AG04450 (cell line): ENCODE data around the gene WNK2. TPM values are rescaled to one million over a fixed set of nuclear protein-coding genes. Genes with fewer than 3 reads are reported as not detected.

Experiments used
- CTCF ChIA-PET: fragments of 300-600, 350-600 bp; formaldehyde crosslinking; extraction: SDS; loops from one replicate; lab custom pipeline; 2022; ENCODE audit warnings: antibody characterized with exemption, inconsistent platforms; lab: Charles Lee
- POLR2A ChIA-PET: fragments of 350-600 bp; formaldehyde crosslinking; extraction: SDS; loops from one replicate; lab custom pipeline; 2021; ENCODE audit warnings: antibody characterized with exemption, inconsistent platforms; lab: Yijun Ruan, JAX
- DNase-seq: peaks from one replicate; pipeline ENCODE4 v3.0.0-alpha.2; 2011; ENCODE audit warnings: low read depth, low spot score
- H3K27ac ChIP-seq: one replicate; pipeline ENCODE4 v1.5.1; 2012; ENCODE audit warnings: low read depth, low read length, control low read depth
- H3K27me3 ChIP-seq: one replicate; pipeline ENCODE4 v1.6.0; 2012; ENCODE audit warnings: low read length; ENCODE audit not compliant: control insufficient read depth, insufficient read depth
- H3K4me3 ChIP-seq: 2 replicates; pipeline ENCODE4 v1.5.1; 2011; ENCODE audit warnings: mild to moderate bottlenecking, low read depth, low read length, control low read depth
- H3K9me3 ChIP-seq: 2 replicates; pipeline ENCODE4 v1.5.1; 2012; ENCODE audit warnings: low read length; ENCODE audit not compliant: control insufficient read depth, insufficient read depth
- CTCF ChIP-seq: IDR thresholded peaks from 2 replicates; pipeline ENCODE4 v1.5.1; 2011; ENCODE audit warnings: low read depth, low read length, control low read depth, inconsistent platforms
- polyA plus RNA-seq: library from polyadenylated mRNA; depleted of rRNA; stranded (reverse); fragments of >200 nt; gene quantifications from 2 replicates; pipeline ENCODE4 v1.2.3, GENCODE V29; 2011

The WNK2 gene
- polyA plus RNA-seq, 1 experiment: not detected

DNA sequence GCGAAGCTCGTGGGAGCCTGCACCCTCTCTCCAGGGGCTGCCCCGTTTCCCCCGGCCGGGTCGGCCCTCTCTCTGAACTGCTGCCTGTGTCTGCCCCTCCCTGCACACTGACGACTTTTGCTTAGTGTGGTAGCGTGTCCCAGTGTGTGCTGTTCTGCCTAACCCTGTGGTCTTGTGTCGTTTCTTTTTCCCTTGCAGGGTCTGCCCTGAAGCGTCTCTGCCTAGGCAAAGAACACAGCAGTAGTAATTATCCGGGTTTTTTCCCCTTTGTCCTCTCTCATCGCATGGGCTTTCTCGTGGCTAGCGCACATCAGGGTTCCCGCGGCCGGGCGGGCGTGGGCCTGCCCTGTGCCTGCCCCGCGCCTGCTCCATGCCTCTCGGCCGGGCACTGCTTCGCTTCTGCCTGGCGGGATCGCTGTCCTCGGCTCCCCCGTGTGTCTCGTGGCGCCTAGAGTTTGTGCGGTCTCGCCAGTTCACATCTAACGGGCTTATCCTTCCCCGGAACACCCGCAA lies 122.7 kb downstream of the WNK2 start:
- H3K27ac ChIP-seq: no peak overlapping the region
- H3K27me3 ChIP-seq: peaks cover 11% of the 10 kb centered on the region
- no peak overlapping the region for H3K4me3 ChIP-seq
- no peak for TF ChIP-seq CTCF
- no peak for DNase-seq
- CTCF ChIA-PET: interaction anchor here (0.6 to 5.6 kb wide), 5 partner anchors 8 to 304 kb away, joined by 3 to 27 read pairs (median 3); no protein-coding TSS in a partner anchor
- no peaks in the 10 kb centered on the region for H3K9me3 ChIP-seq
- POLR2A ChIA-PET: no interaction called here

DNA sequence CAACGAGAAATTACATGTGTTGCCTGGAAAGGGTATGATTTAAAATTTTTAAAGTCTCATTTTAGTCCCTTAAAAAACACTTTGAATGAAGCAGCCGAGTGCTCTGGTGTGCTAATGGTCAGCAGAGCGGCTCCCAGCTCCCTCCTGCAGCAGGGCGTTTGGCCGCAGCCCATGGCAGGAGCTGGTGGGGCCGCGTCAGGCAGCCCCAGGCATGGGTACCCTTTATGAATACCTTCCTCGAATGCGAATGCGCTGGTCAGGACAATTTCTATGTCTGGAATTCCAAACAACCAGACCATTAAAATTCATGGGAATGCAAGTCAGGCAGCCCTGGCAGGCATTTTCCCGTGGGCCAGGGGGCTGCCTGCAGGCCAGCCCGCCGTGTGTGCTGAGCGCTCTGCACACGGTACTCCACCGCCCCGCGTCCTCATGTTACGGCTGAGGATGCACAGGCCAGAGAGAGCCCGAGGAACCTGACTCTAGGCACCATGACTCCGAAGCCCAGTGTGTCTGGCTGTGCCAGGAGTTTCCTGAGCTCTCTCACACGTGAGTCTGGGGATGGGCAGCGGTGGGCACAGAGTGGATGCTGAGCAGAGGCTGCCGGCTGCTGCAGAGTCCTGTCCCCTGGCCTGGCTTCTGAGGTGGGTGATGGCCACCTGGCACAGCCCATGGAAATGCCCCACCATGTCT lies 123.7 kb downstream of the WNK2 start:
- POLR2A ChIA-PET: no interaction called here
- no peak for DNase-seq
- Histone ChIP-seq H3K27me3 (peaks cover 11% of the 10 kb centered on the region), H3K4me3 (no peak overlapping the region), H3K27ac (no peak overlapping the region), H3K9me3 (no peaks in the 10 kb centered on the region)
- CTCF ChIA-PET: interaction anchor here (1.3 to 5.6 kb wide), 2 partner anchors 199 to 305 kb away, joined by 3 to 27 read pairs; no protein-coding TSS in a partner anchor
- no peak for TF ChIP-seq CTCF

DNA sequence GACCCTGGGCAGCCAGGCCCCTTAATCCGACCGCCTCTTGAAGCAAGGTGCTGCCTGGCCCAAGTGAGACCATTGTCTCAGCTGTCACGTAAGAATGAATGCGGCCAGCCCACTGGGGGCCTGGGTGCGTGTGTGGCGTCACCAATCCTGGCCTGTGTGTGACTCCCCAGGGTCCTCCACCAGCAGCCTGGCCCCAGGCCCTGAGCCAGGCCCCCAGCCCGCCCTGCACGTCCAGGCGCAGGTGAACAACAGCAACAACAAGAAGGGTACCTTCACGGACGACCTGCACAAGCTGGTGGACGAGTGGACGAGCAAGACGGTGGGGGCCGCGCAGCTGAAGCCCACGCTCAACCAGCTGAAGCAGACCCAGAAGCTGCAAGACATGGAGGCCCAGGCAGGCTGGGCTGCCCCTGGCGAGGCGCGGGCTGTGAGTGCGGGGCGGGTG lies 124.2 kb downstream of the WNK2 start:
- DNase-seq: no peak
- POLR2A ChIA-PET: no interaction called here

DNA sequence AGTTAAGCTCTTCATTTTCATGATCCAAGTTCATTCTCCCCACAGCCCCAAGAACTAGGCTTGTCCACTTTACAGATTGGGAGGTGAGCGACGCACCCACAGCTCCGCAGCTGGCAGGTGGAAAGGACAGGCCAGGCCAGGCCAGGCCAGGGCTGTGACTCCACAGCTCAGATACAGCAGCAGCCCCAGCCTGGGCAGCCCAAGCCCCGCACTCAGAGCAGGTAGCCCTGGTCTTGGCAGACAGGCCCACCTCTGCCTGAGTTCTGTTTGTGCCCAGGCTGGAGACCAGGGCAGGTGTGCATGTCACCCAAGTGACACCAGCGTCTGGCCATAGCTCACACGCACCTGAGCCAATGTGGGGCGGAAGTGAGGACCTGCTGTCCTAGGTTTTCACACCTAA lies 124.7 kb downstream of the WNK2 start:
- Histone ChIP-seq H3K4me3 (no peak overlapping the region), H3K9me3 (no peaks in the 10 kb centered on the region), H3K27ac (no peak overlapping the region), H3K27me3 (peaks cover 11% of the 10 kb centered on the region)
- no peak for TF ChIP-seq CTCF
- DNase-seq: no peak
- ChIA-PET POLR2A (no interaction called here), CTCF (no interaction called here)

More for the DNA sequence above, 124.2 kb downstream of the WNK2 start:
- H3K27ac ChIP-seq: no peak overlapping the region
- CTCF ChIA-PET: no interaction called here
- peaks cover 11% of the 10 kb centered on the region for H3K27me3 ChIP-seq
- TF ChIP-seq CTCF: no peak
- H3K9me3 ChIP-seq: no peaks in the 10 kb centered on the region
- no peak overlapping the region for H3K4me3 ChIP-seq

- no peak for DNase-seq
- no peak overlapping the region for H3K4me3 ChIP-seq
- ChIA-PET CTCF (no interaction called here), POLR2A (no interaction called here)
- H3K27ac ChIP-seq: no peak overlapping the region
- no peaks in the 10 kb centered on the region for H3K9me3 ChIP-seq
- H3K27me3 ChIP-seq: peaks cover 4% of the 10 kb centered on the region
- TF ChIP-seq CTCF: no peak
Observed at GRCh38 chr9:93309889-93310425, 126.0 kb downstream of the WNK2 start.
